Prostate gland (tissue), 2 donors: ENCODE results near the gene GLT1D1. TPM values are rescaled to one million over a fixed set of nuclear protein-coding genes. Genes with fewer than 3 reads are reported as not detected.

ENCODE experiments used
- DNase-seq: peaks from one replicate; pipeline ENCODE4 v3.0.0-alpha.2; 2019; ENCODE audit warnings: low spot score
- H3K27ac ChIP-seq, 2 donors: fragments of 200-600 bp; sonication (generic); 2 replicates each; pipeline ENCODE4 v1.5.1; 2017 to 2019
- H3K27me3 ChIP-seq: fragments of 200-600 bp; sonication (generic); replicated peaks from 2 replicates; pipeline ENCODE4 v1.5.1; 2019; ENCODE audit not compliant: insufficient read depth
- H3K36me3 ChIP-seq, 2 donors: fragments of 200-600 bp; sonication (generic); 1 replicate in 1 of 2; 2 replicates in 1 of 2; pipeline versions ENCODE4 v1.5.1 to v1.8.1; 2017 to 2019
- H3K4me1 ChIP-seq: fragments of 200-600 bp; sonication (generic); replicated peaks from 2 replicates; pipeline ENCODE4 v1.5.1; 2019
- H3K4me3 ChIP-seq, 2 donors: fragments of 200-600 bp; sonication (generic); 2 replicates each; pipeline ENCODE4 v1.5.1; 2017 to 2019
- H3K9me3 ChIP-seq: fragments of 200-600 bp; sonication (generic); 2 replicates; pipeline ENCODE4 v1.5.1; 2017
- CTCF ChIP-seq, 4 experiments: fragments of 200-600 bp in 2 of 4; fragments of 450-650 bp in 2 of 4; sonication (generic) in 2 of 4; IDR thresholded peaks; 1 replicate in 3 of 4; 2 replicates in 1 of 4; pipeline ENCODE4 v1.5.1; 2016 to 2019; ENCODE audit warnings: antibody characterized with exemption in 4 of 4, mild to moderate bottlenecking in 2 of 4, moderate library complexity in 2 of 4
- POLR2A ChIP-seq: fragments of 450-650 bp; IDR thresholded peaks from one replicate; pipeline ENCODE4 v1.6.1; 2016; ENCODE audit warnings: antibody characterized with exemption, mild to moderate bottlenecking
- POLR2AphosphoS5 ChIP-seq: sonication (generic); formaldehyde crosslinking; IDR thresholded peaks from one replicate; pipeline ENCODE4 v1.6.1; 2017; ENCODE audit warnings: antibody characterized with exemption
- WGBS: methylation state at CpG from one replicate; pipeline ENCODE4 v1.1.5; 2018; 5-methylcytosine and 5-hydroxymethylcytosine counted together
- intact Hi-C: fragments of 100-400 bp; cut with DNase I; formaldehyde crosslinking; loops from one replicate; pipeline ENCODE4 v1.14.2; 2022
- total RNA-seq, 2 donors: library from RNA; depleted of rRNA; stranded (reverse); fragments of >200 nt; gene quantifications; one replicate each; pipeline ENCODE4 v1.1.0, GENCODE V29; 2016

Gene GLT1D1
- total RNA-seq, 2 donors from 2014 or later = 1.9 TPM; not detected in 1

- no peaks in the 10 kb centered on the region for H3K36me3 ChIP-seq
- H3K4me3 ChIP-seq = no peak overlapping the region
- intact Hi-C loops = no loop called here
- H3K27me3 ChIP-seq = no peaks in the 10 kb centered on the region
- no peak for DNase-seq
- 95% methylated on average over 27 of the region's 27 CpGs for WGBS
- H3K4me1 ChIP-seq = no peaks in the 10 kb centered on the region
- H3K9me3 ChIP-seq = no peaks in the 10 kb centered on the region
- TF ChIP-seq POLR2A (no peak), POLR2AphosphoS5 (no peak), CTCF (IDR thresholded peaks at IDR 0.05) (no peak)
- H3K27ac ChIP-seq = no peak overlapping the region
These were observed 91.7 kb downstream of the GLT1D1 start for GRCh38 chr12:128944956-128945355.

GRCh38 chr12:128947209-128947608 lies 93.9 kb downstream of the GLT1D1 start:
- Histone ChIP-seq H3K9me3 (no peaks in the 10 kb centered on the region), H3K36me3 (no peaks in the 10 kb centered on the region), H3K4me1 (no peaks in the 10 kb centered on the region), H3K4me3 (no peak overlapping the region), H3K27me3 (no peaks in the 10 kb centered on the region), H3K27ac (no peak overlapping the region)
- no peak for TF ChIP-seq CTCF (IDR thresholded peaks at IDR 0.05)
- no peak for TF ChIP-seq POLR2AphosphoS5
- TF ChIP-seq POLR2A = no peak
- DNase-seq = no peak
- 60% methylated on average over 10 of the region's 10 CpGs for WGBS
- intact Hi-C loops = no loop called here

- no peak for DNase-seq
- no peak overlapping the region for H3K4me3 ChIP-seq
- TF ChIP-seq POLR2A (no peak), POLR2AphosphoS5 (no peak), CTCF (IDR thresholded peaks at IDR 0.05) (no peak)
- no peaks in the 10 kb centered on the region for H3K27me3 ChIP-seq
- H3K36me3 ChIP-seq = no peaks in the 10 kb centered on the region
- intact Hi-C loops = no loop called here
- H3K9me3 ChIP-seq = no peaks in the 10 kb centered on the region
- 78% methylated on average over 5 of the region's 5 CpGs for WGBS
- no peaks in the 10 kb centered on the region for H3K4me1 ChIP-seq
- H3K27ac ChIP-seq = no peak overlapping the region
These were observed 95.8 kb downstream of the GLT1D1 start for GRCh38 chr12:128949086-128949485.

GRCh38 chr12:128951448-128951847 lies 98.2 kb downstream of the GLT1D1 start:
- Histone ChIP-seq H3K27ac (no peak overlapping the region), H3K27me3 (no peaks in the 10 kb centered on the region), H3K4me1 (no peaks in the 10 kb centered on the region), H3K36me3 (no peaks in the 10 kb centered on the region), H3K4me3 (no peak overlapping the region), H3K9me3 (no peaks in the 10 kb centered on the region)
- no peak for DNase-seq
- intact Hi-C loops = no loop called here
- TF ChIP-seq CTCF (IDR thresholded peaks at IDR 0.05) = no peak
- no peak for TF ChIP-seq POLR2AphosphoS5
- no peak for TF ChIP-seq POLR2A
- 86% methylated on average over 13 of the region's 13 CpGs for WGBS

- no peak for DNase-seq
- H3K4me1 ChIP-seq = no peaks in the 10 kb centered on the region
- H3K36me3 ChIP-seq = no peaks in the 10 kb centered on the region
- no peak overlapping the region for H3K27ac ChIP-seq
- WGBS = 77% methylated on average over 7 of the region's 7 CpGs
- TF ChIP-seq POLR2A (no peak), POLR2AphosphoS5 (no peak), CTCF (IDR thresholded peaks at IDR 0.05) (no peak)
- H3K9me3 ChIP-seq = no peaks in the 10 kb centered on the region
- intact Hi-C loops = no loop called here
- no peaks in the 10 kb centered on the region for H3K27me3 ChIP-seq
- no peak overlapping the region for H3K4me3 ChIP-seq
These were observed 103.5 kb downstream of the GLT1D1 start for GRCh38 chr12:128956755-128957154.
